H1 (cell line): ENCODE measurements around the gene BSN. TPM values are rescaled to one million over a fixed set of nuclear protein-coding genes. Genes with fewer than 3 reads are reported as not detected.

Experiments
- CTCF ChIA-PET: fragments of 300-600 bp; sonication (Branson Sonifier 250); formaldehyde crosslinking; loops from one replicate; lab custom pipeline; 2021; ENCODE audit not compliant: partially characterized antibody; lab: Charles Lee
- POLR2A ChIA-PET: fragments of 300-600 bp; sonication (Branson Sonifier 250); formaldehyde crosslinking; loops from one replicate; lab custom pipeline; 2021; ENCODE audit warnings: inconsistent platforms; ENCODE audit not compliant: partially characterized antibody; lab: Charles Lee
- DNase-seq, 2 experiments: peaks; one replicate each; pipeline versions ENCODE4 v3.0.0 to v3.0.0-alpha.2; 2010 to 2022; ENCODE audit warnings: low spot score in 2 of 2, low read depth in 1 of 2, mixed read lengths in 1 of 2
- FAIRE-seq: peaks from 2 replicates; lab custom pipeline; 2011; peaks lifted over from hg19 to GRCh38; lab: Jason Lieb, UNC
- H2AFZ ChIP-seq: 2 replicates; pipeline ENCODE4 v1.8.1; 2012; ENCODE audit warnings: low read length, inconsistent platforms
- H2AK5ac ChIP-seq: 2 replicates; pipeline ENCODE4 v1.6.1; 2013; ENCODE audit warnings: low read depth, low read length
- H2BK120ac ChIP-seq: replicated peaks from 2 replicates; pipeline ENCODE3; 2013; ENCODE audit warnings: low read depth, low read length, inconsistent platforms
- H2BK12ac ChIP-seq: 2 replicates; pipeline ENCODE4 v1.6.1; 2013; ENCODE audit warnings: low read depth, low read length
- H2BK15ac ChIP-seq: 2 replicates; pipeline ENCODE4 v1.6.1; 2013; ENCODE audit warnings: low read length
- H2BK20ac ChIP-seq: 2 replicates; pipeline ENCODE4 v1.6.1; 2013; ENCODE audit warnings: low read length
- H2BK5ac ChIP-seq: 2 replicates; pipeline ENCODE4 v1.6.1; 2013; ENCODE audit warnings: low read depth, low read length
- H3K14ac ChIP-seq: 2 replicates; pipeline ENCODE4 v1.6.1; 2013; ENCODE audit warnings: inconsistent platforms; ENCODE audit not compliant: insufficient read length
- H3K18ac ChIP-seq: 2 replicates; pipeline ENCODE4 v1.6.1; 2013; ENCODE audit warnings: low read length; ENCODE audit errors: extremely low read depth
- H3K23ac ChIP-seq: 2 replicates; pipeline ENCODE4 v1.6.1; 2013; ENCODE audit warnings: inconsistent platforms; ENCODE audit not compliant: insufficient read length
- H3K23me2 ChIP-seq: 2 replicates; pipeline ENCODE4 v1.6.1; 2013; ENCODE audit warnings: low read depth, low read length
- H3K27ac ChIP-seq: 2 replicates; pipeline ENCODE4 v1.6.1; 2011; ENCODE audit warnings: low read depth, low read length, inconsistent platforms
- H3K27me3 ChIP-seq, 4 experiments: replicated peaks in 1 of 4; 1 replicate in 1 of 4; 2 replicates in 3 of 4; pipeline versions ENCODE4 v1.6.1 to v1.8.1; 2011 to 2013; ENCODE audit warnings: low read length in 3 of 4, mild to moderate bottlenecking in 3 of 4, inconsistent platforms in 2 of 4, mixed read lengths in 2 of 4, moderate library complexity in 1 of 4; ENCODE audit not compliant: control insufficient read depth in 3 of 4, insufficient read depth in 3 of 4; ENCODE audit errors: extremely low read depth in 1 of 4
- H3K36me3 ChIP-seq, 4 experiments: 2 replicates each; pipeline versions ENCODE4 v1.6.1 to v1.8.1; 2011 to 2013; ENCODE audit warnings: mild to moderate bottlenecking in 4 of 4, low read length in 3 of 4, moderate library complexity in 2 of 4, control low read depth in 1 of 4, inconsistent platforms in 1 of 4; ENCODE audit not compliant: insufficient read depth in 4 of 4, control insufficient read depth in 2 of 4
- H3K4ac ChIP-seq: replicated peaks from 2 replicates; pipeline ENCODE3; 2013; ENCODE audit warnings: low read length, low read depth, mixed read lengths, inconsistent platforms; ENCODE audit not compliant: insufficient read length
- H3K4me1 ChIP-seq, 4 experiments: replicated peaks in 1 of 4; 1 replicate in 1 of 4; 2 replicates in 3 of 4; pipeline versions ENCODE4 v1.6.1 to v1.8.1; 2011 to 2013; ENCODE audit warnings: low read length in 3 of 4, inconsistent platforms in 2 of 4, mixed read lengths in 1 of 4; ENCODE audit not compliant: insufficient read depth in 4 of 4, control insufficient read depth in 3 of 4
- H3K4me2 ChIP-seq, 2 experiments: 2 replicates each; pipeline versions ENCODE4 v1.6.1 to v1.8.1; 2011 to 2013; ENCODE audit warnings: low read depth in 2 of 2, low read length in 2 of 2, control low read depth in 1 of 2, inconsistent platforms in 1 of 2, mild to moderate bottlenecking in 1 of 2; ENCODE audit not compliant: insufficient read depth in 1 of 2
- H3K4me3 ChIP-seq, 4 experiments: fragments of 200-600, 300-600 bp in 1 of 4; sonication (generic), shearing (Covaris generic), sonication (Bioruptor Twin) in 1 of 4; 2 replicates each; pipeline versions ENCODE4 v1.5.1 to v1.8.1; 2011 to 2016; ENCODE audit warnings: low read length in 4 of 4, low read depth in 3 of 4, control low read depth in 2 of 4, inconsistent platforms in 2 of 4, mild to moderate bottlenecking in 2 of 4, mixed read lengths in 1 of 4, moderate library complexity in 1 of 4; ENCODE audit not compliant: insufficient read depth in 2 of 4; ENCODE audit errors: extremely low read depth in 1 of 4
- H3K56ac ChIP-seq: replicated peaks from 2 replicates; pipeline ENCODE3; 2013; ENCODE audit warnings: low read depth, mild to moderate bottlenecking, mixed read lengths, low read length, inconsistent platforms; ENCODE audit not compliant: insufficient read length
- H3K79me1 ChIP-seq: 2 replicates; pipeline ENCODE4 v1.6.1; 2013; ENCODE audit warnings: low read depth, low read length, control low read depth
- H3K79me2 ChIP-seq, 2 experiments: 2 replicates each; pipeline versions ENCODE4 v1.6.1 to v1.8.1; 2012 to 2013; ENCODE audit warnings: low read length in 2 of 2, mild to moderate bottlenecking in 2 of 2, inconsistent platforms in 1 of 2; ENCODE audit not compliant: insufficient read depth in 2 of 2, control insufficient read depth in 1 of 2
- H3K9ac ChIP-seq, 4 experiments: replicated peaks in 1 of 4; 1 replicate in 1 of 4; 2 replicates in 3 of 4; pipeline versions ENCODE4 v1.6.1 to v1.8.1; 2011 to 2013; ENCODE audit warnings: low read depth in 3 of 4, low read length in 3 of 4, control low read depth in 2 of 4, mild to moderate bottlenecking in 2 of 4, moderate library complexity in 2 of 4, inconsistent platforms in 1 of 4; ENCODE audit errors: extremely low read depth in 1 of 4
- H3K9me3 ChIP-seq, 2 experiments: 2 replicates each; pipeline versions ENCODE4 v1.6.1 to v1.8.1; 2012 to 2013; ENCODE audit warnings: mild to moderate bottlenecking in 2 of 2, moderate library complexity in 2 of 2, control low read depth in 1 of 2, inconsistent platforms in 1 of 2, low read depth in 1 of 2, low read length in 1 of 2, mixed read lengths in 1 of 2; ENCODE audit not compliant: insufficient read depth in 2 of 2
- H4K20me1 ChIP-seq, 2 experiments: replicated peaks in 1 of 2; 2 replicates each; pipeline versions ENCODE3 to v1.8.1; 2011 to 2013; ENCODE audit warnings: inconsistent platforms in 2 of 2, low read length in 2 of 2, mild to moderate bottlenecking in 1 of 2; ENCODE audit not compliant: insufficient read depth in 2 of 2, control insufficient read depth in 1 of 2
- H4K5ac ChIP-seq: 2 replicates; pipeline ENCODE4 v1.6.1; 2013; ENCODE audit warnings: low read length, low read depth, mixed read lengths, inconsistent platforms; ENCODE audit not compliant: insufficient read length
- H4K8ac ChIP-seq: 2 replicates; pipeline ENCODE4 v1.8.0; 2013; ENCODE audit warnings: mild to moderate bottlenecking, moderate library complexity, low read length, inconsistent platforms; ENCODE audit not compliant: insufficient read depth; ENCODE audit errors: extremely low read depth
- H4K91ac ChIP-seq: replicated peaks from 2 replicates; pipeline ENCODE3; 2013; ENCODE audit warnings: low read length, mixed read lengths, inconsistent platforms; ENCODE audit not compliant: insufficient read length
- ATF2 ChIP-seq: IDR thresholded peaks from 2 replicates; pipeline ENCODE4 v1.6.1; 2012; ENCODE audit warnings: low read length, inconsistent platforms
- CHD2 ChIP-seq: IDR thresholded peaks from 2 replicates; pipeline ENCODE4 v1.6.1; 2012; ENCODE audit warnings: low read length, improper control_type of control experiment
- CREB1 ChIP-seq: IDR thresholded peaks from 2 replicates; pipeline ENCODE4 v1.6.1; 2012; ENCODE audit warnings: inconsistent platforms
- CTBP2 ChIP-seq: IDR thresholded peaks from 2 replicates; pipeline ENCODE4 v1.7.0; 2011; ENCODE audit warnings: borderline replicate concordance, mild to moderate bottlenecking, moderate library complexity, mixed read lengths, low read length; ENCODE audit not compliant: insufficient read depth, insufficient read length
- HDAC6 ChIP-seq: IDR thresholded peaks from one replicate; pipeline ENCODE4 v1.7.1; 2012; ENCODE audit warnings: low read depth, mild to moderate bottlenecking, inconsistent platforms, low read length, moderate library complexity
- JUN ChIP-seq: IDR thresholded peaks from 2 replicates; pipeline ENCODE4 v1.6.1; 2011; ENCODE audit warnings: low read depth, mild to moderate bottlenecking, improper control_type of control experiment, low read length
- JUND ChIP-seq: IDR thresholded peaks from 2 replicates; pipeline ENCODE4 v1.6.1; 2011; ENCODE audit warnings: mild to moderate bottlenecking, improper control_type of control experiment, low read length
- NANOG ChIP-seq: IDR thresholded peaks from 2 replicates; pipeline ENCODE4 v1.6.1; 2011; ENCODE audit warnings: low read length, low read depth, mild to moderate bottlenecking, inconsistent platforms; ENCODE audit not compliant: insufficient read depth, poor library complexity, severe bottlenecking
- SP2 ChIP-seq: IDR thresholded peaks from 2 replicates; pipeline ENCODE4 v1.6.1; 2012; ENCODE audit warnings: mild to moderate bottlenecking, low read length, inconsistent platforms
- TAF1 ChIP-seq: IDR thresholded peaks from 2 replicates; pipeline ENCODE4 v1.6.1; 2011; ENCODE audit warnings: mild to moderate bottlenecking, low read depth, low read length
- TEAD4 ChIP-seq: IDR thresholded peaks from 2 replicates; pipeline ENCODE4 v1.6.1; 2012; ENCODE audit warnings: low read depth, low read length, inconsistent platforms, mixed read lengths
- WGBS, 2 experiments: shearing (Covaris generic) in 1 of 2; methylation state at CpG; one replicate each; pipeline versions ENCODE4 v1.1.6 to v1.1.7; 2013 to 2015; ENCODE audit warnings: low lambda C conversion rate in 2 of 2, mixed read lengths in 2 of 2, inconsistent platforms in 1 of 2, low coverage in 1 of 2, missing lambda C conversion rate in 1 of 2; ENCODE audit not compliant: insufficient replicate concordance in 2 of 2, insufficient coverage in 1 of 2, insufficient read length in 1 of 2; ENCODE audit errors: extremely low coverage in 1 of 2, missing lambda C conversion rate in 1 of 2; 5-methylcytosine and 5-hydroxymethylcytosine counted together
- polyA plus RNA-seq, 7 experiments: library from polyadenylated mRNA; depleted of rRNA in 3 of 7; stranded (reverse) in 5 of 7; unstranded in 2 of 7; fragments of >200 nt in 5 of 7; fragments of 200-250 nt in 2 of 7; gene quantifications; 1 replicate in 5 of 7; 2 replicates in 1 of 7; 4 replicates in 1 of 7; pipeline versions ENCODE4 v1.2.1 to v1.2.3, GENCODE V29; 2011 to 2013; ENCODE audit warnings: missing spikeins in 2 of 7, mixed read lengths in 2 of 7
- total RNA-seq: library from RNA; stranded (reverse); fragmentation: NEBNext Ultra II Directional; extraction: Animal tissue kit (Norgen Biotek cat#: 25700); gene quantifications from 2 replicates; pipeline ENCODE4 v1.2.1, GENCODE V29; 2021
- TF ChIP-seq, protein P1 (sequence below): IDR thresholded peaks from 2 replicates; pipeline ENCODE4 v1.6.1; 2012; ENCODE audit warnings: inconsistent platforms

Gene BSN
- total and polyA plus RNA-seq, 2 of the 8 experiments (the other 6 are each of a cell fraction or from before 2014, with no cell fraction given), result 0.60 to 3.0 TPM

GRCh38 chr3:49519916-49520385 lies 34.3 kb upstream of the BSN start:
- Histone ChIP-seq H2BK15ac (no peak overlapping the region), H3K14ac (no peak overlapping the region), H4K20me1 (peaks cover 2 to 13% of the 10 kb centered on the region in 2 experiments), H3K36me3 (peaks cover 2 to 37% (median 9%) of the 10 kb centered on the region in 4 experiments; a peak in 5 of 8 replicates), H3K4me1 (peaks cover 0 to 4% (median 0%) of the 10 kb centered on the region in 4 experiments; a peak in 3 of 7 replicates), H3K18ac (no peak overlapping the region), H3K9me3 (no peaks in the 10 kb centered on the region), H2BK120ac (no peak overlapping the region), H3K9ac (no peak overlapping the region), H4K5ac (no peak overlapping the region), H3K4ac (no peak overlapping the region), H2BK20ac (no peak overlapping the region), H3K4me2 (no peak overlapping the region), H2BK5ac (no peak overlapping the region), H3K27ac (no peak overlapping the region), H3K23ac (no peak overlapping the region), H3K4me3 (no peak overlapping the region), H3K79me2 (peaks cover 0 to 40% of the 10 kb centered on the region in 2 experiments; a peak in 3 of 4 replicates), H3K23me2 (no peaks in the 10 kb centered on the region), H2AK5ac (no peak overlapping the region), H3K79me1 (peaks cover 14% of the 10 kb centered on the region), H3K56ac (no peak overlapping the region), H2BK12ac (no peak overlapping the region; the same call in 1 of the 2 replicates), H2AFZ (no peak overlapping the region), H4K91ac (no peak overlapping the region), H3K27me3 (no peaks in the 10 kb centered on the region), H4K8ac (no peak overlapping the region)
- ChIA-PET POLR2A (interaction anchor here (1.0 kb wide), 2 partner anchors 12 to 36 kb away, joined by 3 to 4 read pairs; no protein-coding TSS in a partner anchor), CTCF (interaction anchor here (0.9 to 6.9 kb wide), 8 partner anchors 11 to 181 kb away, joined by 3 to 25 read pairs (median 5); partner anchors contain the start of gene DAG1)
- FAIRE-seq (no peak), DNase-seq (no peak)
- 89% methylated on average over 2 of the region's 2 CpGs; no CpG with 5 or more reads in 1 of the 2 experiments for WGBS, 2 experiments
- TF ChIP-seq, protein P1, sequence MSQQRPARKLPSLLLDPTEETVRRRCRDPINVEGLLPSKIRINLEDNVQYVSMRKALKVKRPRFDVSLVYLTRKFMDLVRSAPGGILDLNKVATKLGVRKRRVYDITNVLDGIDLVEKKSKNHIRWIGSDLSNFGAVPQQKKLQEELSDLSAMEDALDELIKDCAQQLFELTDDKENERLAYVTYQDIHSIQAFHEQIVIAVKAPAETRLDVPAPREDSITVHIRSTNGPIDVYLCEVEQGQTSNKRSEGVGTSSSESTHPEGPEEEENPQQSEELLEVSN, result no peak
- no peak for TF ChIP-seq ATF2
- TF ChIP-seq CHD2, result no peak
- no peak for TF ChIP-seq NANOG
- no peak for TF ChIP-seq CREB1
- TF ChIP-seq TEAD4, result no peak
- TF ChIP-seq TAF1, result no peak
- TF ChIP-seq JUN, result no peak
- no peak for TF ChIP-seq CTBP2
- TF ChIP-seq HDAC6, result no peak
- no peak for TF ChIP-seq JUND
- TF ChIP-seq SP2, result no peak
